ENCODE results near the gene CCDC18.

DNA sequence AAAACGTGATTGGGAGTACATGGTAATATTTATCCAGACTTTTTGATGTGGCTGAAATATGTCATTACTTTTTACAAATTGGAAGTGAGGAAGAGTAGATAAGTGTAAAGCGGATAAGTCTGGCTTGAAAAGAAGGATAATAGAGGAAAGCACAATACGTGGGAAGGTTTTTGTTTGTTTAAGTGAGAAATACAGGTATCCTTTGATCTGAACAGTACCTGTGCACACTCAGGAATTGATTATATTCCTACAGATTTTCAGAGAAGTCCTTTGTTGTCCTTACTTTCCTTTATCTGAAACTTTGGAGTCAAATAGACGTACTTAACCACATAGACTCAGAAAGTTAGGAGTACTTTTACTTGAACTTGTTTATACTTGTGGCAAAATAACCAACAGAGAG lies 20.2 kb downstream of the CCDC18 start:
- no peak for TF ChIP-seq POLR2A (IDR thresholded peaks at IDR 0.05; ENCODE audit: low read depth)
- no peak for TF ChIP-seq EP300 (IDR thresholded peaks at IDR 0.05)
- TF ChIP-seq, protein P1, sequence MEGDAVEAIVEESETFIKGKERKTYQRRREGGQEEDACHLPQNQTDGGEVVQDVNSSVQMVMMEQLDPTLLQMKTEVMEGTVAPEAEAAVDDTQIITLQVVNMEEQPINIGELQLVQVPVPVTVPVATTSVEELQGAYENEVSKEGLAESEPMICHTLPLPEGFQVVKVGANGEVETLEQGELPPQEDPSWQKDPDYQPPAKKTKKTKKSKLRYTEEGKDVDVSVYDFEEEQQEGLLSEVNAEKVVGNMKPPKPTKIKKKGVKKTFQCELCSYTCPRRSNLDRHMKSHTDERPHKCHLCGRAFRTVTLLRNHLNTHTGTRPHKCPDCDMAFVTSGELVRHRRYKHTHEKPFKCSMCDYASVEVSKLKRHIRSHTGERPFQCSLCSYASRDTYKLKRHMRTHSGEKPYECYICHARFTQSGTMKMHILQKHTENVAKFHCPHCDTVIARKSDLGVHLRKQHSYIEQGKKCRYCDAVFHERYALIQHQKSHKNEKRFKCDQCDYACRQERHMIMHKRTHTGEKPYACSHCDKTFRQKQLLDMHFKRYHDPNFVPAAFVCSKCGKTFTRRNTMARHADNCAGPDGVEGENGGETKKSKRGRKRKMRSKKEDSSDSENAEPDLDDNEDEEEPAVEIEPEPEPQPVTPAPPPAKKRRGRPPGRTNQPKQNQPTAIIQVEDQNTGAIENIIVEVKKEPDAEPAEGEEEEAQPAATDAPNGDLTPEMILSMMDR (IDR thresholded peaks at IDR 0.05) = no peak
- TF ChIP-seq POLR2AphosphoS5 (IDR thresholded peaks at IDR 0.05) = no peak

Measured in esophagus muscularis mucosa (tissue), 4 donors.